ENCODE data around the gene CRP. TPM values are rescaled to one million over a fixed set of nuclear protein-coding genes. Genes with fewer than 3 reads are reported as not detected.

Gene CRP
- total and polyA plus RNA-seq, 2 of the 4 experiments (the other 2 are of a cell fraction) = not detected

DNA sequence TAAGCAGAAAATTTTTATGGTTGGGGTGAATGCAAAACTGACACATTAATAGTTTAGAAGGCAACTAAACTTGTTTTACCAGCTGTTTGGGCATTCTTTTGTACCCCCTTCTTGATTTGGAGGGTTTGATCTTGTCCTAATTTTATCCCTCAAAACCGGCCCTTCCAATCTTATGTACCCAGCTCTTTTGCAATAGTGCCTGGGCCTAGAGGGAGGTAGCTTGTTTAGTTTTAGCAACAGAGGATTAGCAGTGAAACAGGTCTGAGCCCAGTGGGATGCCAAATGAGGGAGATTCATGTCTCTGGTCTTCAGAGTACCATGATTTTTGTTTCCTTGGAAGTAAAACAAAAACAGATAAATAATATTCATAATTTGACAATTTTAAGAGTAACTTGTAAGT lies 45.1 kb downstream of the CRP start:
- H3K56ac ChIP-seq (ENCODE audit: extremely low read depth, insufficient read depth, low read length) = no peak overlapping the region
- H3K27ac ChIP-seq (ENCODE audit: insufficient read depth, low read length) = no peak overlapping the region
- POLR2A ChIA-PET (ENCODE audit: unreplicated experiment) = interaction anchor here (0.5 kb wide), 1 partner anchor 1275 kb away, joined by 15 read pairs; no protein-coding TSS in a partner anchor
- H4K5ac ChIP-seq (ENCODE audit: low read depth, low read length) = no peak overlapping the region
- BruUV-seq (replicated peaks) = no TSS peak
- H2BK120ac ChIP-seq (ENCODE audit: low read depth, low read length) = no peak overlapping the region
- H2BK15ac ChIP-seq (ENCODE audit: low read depth, low read length) = no peak overlapping the region
- no peaks in the 10 kb centered on the region for H4K20me1 ChIP-seq (ENCODE audit: insufficient read depth, low read length)
- intact Hi-C loops (cut with micrococcal nuclease) = no loop called here
- no peak overlapping the region for H2AK5ac ChIP-seq (ENCODE audit: low read depth, low read length)
- H3K9me1 ChIP-seq (ENCODE audit: insufficient read depth, low read length) = no peaks in the 10 kb centered on the region
- in situ Hi-C loops (cut with MboI; ENCODE audit: low sequenced_read_pairs) = no loop called here
- H2BK20ac ChIP-seq (ENCODE audit: low read depth, low read length) = no peak overlapping the region
- no peak overlapping the region for H4K8ac ChIP-seq (ENCODE audit: low read depth in 2 of 2, low read length in 2 of 2)
- CTCF ChIA-PET = no interaction called here
- H3K14ac ChIP-seq (replicated peaks; ENCODE audit: low read depth, low read length) = no peak overlapping the region
- no peaks in the 10 kb centered on the region for H3K4me1 ChIP-seq (ENCODE audit: control insufficient read depth, insufficient read depth, low read length)
- no CpG with 5 or more reads among the region's 1 CpG for whole genome bisulfite sequencing, 2 experiments (ENCODE audit: extremely low coverage in 2 of 2, insufficient read length in 1 of 2)
- no peak overlapping the region for H2AFZ ChIP-seq (replicated peaks; ENCODE audit: low read length, poor library complexity)
- H3K36me3 ChIP-seq (ENCODE audit: control insufficient read depth, insufficient read depth, low read length) = no peaks in the 10 kb centered on the region
- no peak overlapping the region for H3K23ac ChIP-seq (ENCODE audit: low read depth, low read length)
- no peak overlapping the region for H3K9ac ChIP-seq (ENCODE audit: low read depth, low read length)
- H2BK5ac ChIP-seq (ENCODE audit: low read depth, low read length, poor library complexity, severe bottlenecking) = no peak overlapping the region
- H3K18ac ChIP-seq (ENCODE audit: low read depth, low read length) = no peak overlapping the region
- no peak overlapping the region for H3K4me2 ChIP-seq (ENCODE audit: low read depth, low read length)
- no peaks in the 10 kb centered on the region for H3K27me3 ChIP-seq (ENCODE audit: control insufficient read depth, insufficient read depth, low read length)
- H2AK9ac ChIP-seq (replicated peaks; ENCODE audit: low read depth, low read length, poor library complexity) = no peak overlapping the region
- dilution Hi-C loops (cut with HindIII; ENCODE audit: low sequenced_read_pairs, unreplicated experiment) = no loop called here
- TF ChIP-seq RCOR1 (IDR thresholded peaks at IDR 0.05; ENCODE audit: insufficient replicate concordance, low read length) = no peak
- TF ChIP-seq BHLHE40 (IDR thresholded peaks at IDR 0.05; ENCODE audit: low read depth, low read length) = no peak
- TF ChIP-seq MAFK (IDR thresholded peaks at IDR 0.05; ENCODE audit: low read depth, low read length) = no peak
- no peak for TF ChIP-seq RFX5 (IDR thresholded peaks at IDR 0.05; ENCODE audit: low read depth, low read length)
- TF ChIP-seq, protein P1, sequence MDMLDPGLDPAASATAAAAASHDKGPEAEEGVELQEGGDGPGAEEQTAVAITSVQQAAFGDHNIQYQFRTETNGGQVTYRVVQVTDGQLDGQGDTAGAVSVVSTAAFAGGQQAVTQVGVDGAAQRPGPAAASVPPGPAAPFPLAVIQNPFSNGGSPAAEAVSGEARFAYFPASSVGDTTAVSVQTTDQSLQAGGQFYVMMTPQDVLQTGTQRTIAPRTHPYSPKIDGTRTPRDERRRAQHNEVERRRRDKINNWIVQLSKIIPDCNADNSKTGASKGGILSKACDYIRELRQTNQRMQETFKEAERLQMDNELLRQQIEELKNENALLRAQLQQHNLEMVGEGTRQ (IDR thresholded peaks at IDR 0.05; ENCODE audit: low read depth, low read length) = no peak
- no peak for TF ChIP-seq RAD21 (IDR thresholded peaks at IDR 0.05; ENCODE audit: low read length)
- H3K4me3 ChIP-seq (ENCODE audit: insufficient read depth, low read depth, low read length) = no peak overlapping the region
- no peaks in the 10 kb centered on the region for H3K79me1 ChIP-seq (ENCODE audit: low read depth in 1 of 2, low read length in 2 of 2)
- no peaks in the 10 kb centered on the region; the same call in 1 of the 2 replicates for H3K9me3 ChIP-seq (ENCODE audit: control insufficient read depth, insufficient read depth, low read length)
- no peak overlapping the region for H4K91ac ChIP-seq (ENCODE audit: insufficient read depth, low read depth, low read length)
- no peak for ATAC-seq (ENCODE audit: low read depth)
- H3K4ac ChIP-seq (ENCODE audit: low read depth, low read length) = no peak overlapping the region
- no peak for DNase-seq

All from IMR-90 (cell line).